Osteocyte (in vitro differentiated cells): Measurements from ENCODE around the gene RBMS3. TPM values are rescaled to one million over a fixed set of nuclear protein-coding genes. Genes with fewer than 3 reads are reported as not detected.

Experiments used
- DNase-seq: peaks from one replicate; pipeline ENCODE4 v3.0.0; 2021; ENCODE audit warnings: mixed read lengths; ENCODE audit not compliant: unreplicated experiment; ENCODE audit errors: extremely low spot score
- H3K27ac Mint-ChIP-seq: one replicate; pipeline ENCODE4 v1.8.0; 2021; ENCODE audit warnings: mild to moderate bottlenecking, mixed read lengths; ENCODE audit not compliant: unreplicated experiment
- H3K27me3 Mint-ChIP-seq: one replicate; pipeline ENCODE4 v1.8.0; 2021; ENCODE audit warnings: mixed read lengths; ENCODE audit not compliant: unreplicated experiment
- H3K36me3 Mint-ChIP-seq: one replicate; pipeline ENCODE4 v1.8.0; 2021; ENCODE audit warnings: mixed read lengths; ENCODE audit not compliant: unreplicated experiment
- H3K4me1 Mint-ChIP-seq: one replicate; pipeline ENCODE4 v1.8.0; 2021; ENCODE audit warnings: mixed read lengths; ENCODE audit not compliant: unreplicated experiment
- H3K4me3 Mint-ChIP-seq: one replicate; pipeline ENCODE4 v1.8.0; 2021; ENCODE audit warnings: mild to moderate bottlenecking, moderate library complexity, mixed read lengths; ENCODE audit not compliant: unreplicated experiment
- H3K9me3 Mint-ChIP-seq: one replicate; pipeline ENCODE4 v1.8.0; 2021; ENCODE audit warnings: mixed read lengths; ENCODE audit not compliant: unreplicated experiment
- total RNA-seq: library from RNA; stranded (reverse); gene quantifications from 2 replicates; pipeline ENCODE4 v1.2.1, GENCODE V29; 2021
- TF ChIP-seq, protein P1 (sequence below): fragments of 200-600 bp; sonication (generic); IDR thresholded peaks from 2 replicates; pipeline ENCODE4 v1.5.0; 2021; ENCODE audit warnings: antibody characterized with exemption, mild to moderate bottlenecking, moderate library complexity

The RBMS3 gene
- total RNA-seq, 1 donor from 2014 or later, result 64.2 TPM

DNA sequence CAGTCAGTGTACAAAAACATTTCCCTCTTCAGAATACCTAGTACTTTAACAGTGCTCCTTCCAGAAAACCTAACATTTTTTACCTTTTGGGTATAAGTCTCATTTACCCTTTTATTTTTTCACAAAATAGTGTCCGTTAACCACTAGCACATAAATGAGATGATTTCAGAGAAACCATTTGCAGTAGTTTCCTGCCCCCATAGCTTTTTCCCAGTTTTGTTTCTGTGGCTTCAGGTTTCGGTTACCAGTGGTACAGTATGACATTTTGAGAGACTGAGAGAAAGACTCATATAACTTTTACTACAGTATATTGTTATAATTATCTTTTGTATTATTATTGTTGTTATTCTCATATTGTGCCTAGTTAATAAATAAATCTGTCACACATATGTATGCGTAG, 6.2 kb upstream of the RBMS3 start:
- H3K27me3 Mint-ChIP-seq, result no peaks in the 10 kb centered on the region
- H3K27ac Mint-ChIP-seq, result no peak overlapping the region
- DNase-seq, result no peak
- TF ChIP-seq, protein P1, sequence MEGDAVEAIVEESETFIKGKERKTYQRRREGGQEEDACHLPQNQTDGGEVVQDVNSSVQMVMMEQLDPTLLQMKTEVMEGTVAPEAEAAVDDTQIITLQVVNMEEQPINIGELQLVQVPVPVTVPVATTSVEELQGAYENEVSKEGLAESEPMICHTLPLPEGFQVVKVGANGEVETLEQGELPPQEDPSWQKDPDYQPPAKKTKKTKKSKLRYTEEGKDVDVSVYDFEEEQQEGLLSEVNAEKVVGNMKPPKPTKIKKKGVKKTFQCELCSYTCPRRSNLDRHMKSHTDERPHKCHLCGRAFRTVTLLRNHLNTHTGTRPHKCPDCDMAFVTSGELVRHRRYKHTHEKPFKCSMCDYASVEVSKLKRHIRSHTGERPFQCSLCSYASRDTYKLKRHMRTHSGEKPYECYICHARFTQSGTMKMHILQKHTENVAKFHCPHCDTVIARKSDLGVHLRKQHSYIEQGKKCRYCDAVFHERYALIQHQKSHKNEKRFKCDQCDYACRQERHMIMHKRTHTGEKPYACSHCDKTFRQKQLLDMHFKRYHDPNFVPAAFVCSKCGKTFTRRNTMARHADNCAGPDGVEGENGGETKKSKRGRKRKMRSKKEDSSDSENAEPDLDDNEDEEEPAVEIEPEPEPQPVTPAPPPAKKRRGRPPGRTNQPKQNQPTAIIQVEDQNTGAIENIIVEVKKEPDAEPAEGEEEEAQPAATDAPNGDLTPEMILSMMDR, result no peak
- H3K9me3 Mint-ChIP-seq, result no peaks in the 10 kb centered on the region
- H3K4me1 Mint-ChIP-seq, result peaks cover 8% of the 10 kb centered on the region
- no peak overlapping the region for H3K4me3 Mint-ChIP-seq
- no peaks in the 10 kb centered on the region for H3K36me3 Mint-ChIP-seq

DNA sequence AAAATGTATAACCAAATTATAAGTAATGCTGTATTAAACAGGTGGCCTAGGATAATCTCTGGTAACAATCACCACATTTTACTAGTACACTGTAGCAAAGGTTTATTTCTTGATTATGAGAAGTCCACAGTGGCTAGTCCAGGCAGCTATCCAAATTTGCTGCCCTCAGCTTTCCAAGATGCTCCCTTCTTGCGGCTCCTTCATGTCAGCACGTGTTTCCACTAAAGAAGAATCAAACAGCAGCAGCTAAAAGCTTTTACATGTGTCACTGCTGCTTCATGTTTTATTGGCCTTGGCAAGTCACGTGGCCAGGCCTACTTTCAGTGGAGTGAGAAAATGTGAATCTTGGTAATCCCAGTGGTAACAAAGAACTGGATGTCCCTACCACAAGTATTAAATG, 5.6 kb upstream of the RBMS3 start:
- Mint-ChIP-seq H3K27me3 (no peaks in the 10 kb centered on the region), H3K36me3 (no peaks in the 10 kb centered on the region), H3K9me3 (no peaks in the 10 kb centered on the region), H3K4me3 (no peak overlapping the region), H3K4me1 (peaks cover 12% of the 10 kb centered on the region), H3K27ac (peak overlapping the region; percentile 43)
- TF ChIP-seq, protein P1, result no peak
- no peak for DNase-seq

DNA sequence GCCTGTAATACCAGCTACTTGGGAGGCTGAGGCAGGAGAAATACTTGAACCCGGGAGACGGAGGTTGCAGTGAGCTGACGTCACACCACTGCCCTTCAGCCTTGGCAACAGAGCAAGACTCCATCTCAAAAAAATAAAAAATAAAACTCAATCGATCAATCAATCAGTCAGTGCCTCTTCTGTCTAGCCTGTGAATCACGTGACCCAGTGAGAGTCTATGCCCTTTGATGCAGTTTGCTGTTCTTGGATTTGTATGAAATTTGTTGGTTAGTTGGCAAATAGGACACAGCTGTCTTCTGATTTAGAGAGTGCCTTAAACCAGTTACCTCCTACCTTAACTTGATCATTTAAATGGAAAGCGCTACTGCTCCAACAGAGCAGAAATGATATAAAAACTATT, 3.6 kb upstream of the RBMS3 start:
- TF ChIP-seq, protein P1, result no peak
- no peak for DNase-seq
- Mint-ChIP-seq H3K4me1 (peaks cover 14% of the 10 kb centered on the region), H3K36me3 (no peaks in the 10 kb centered on the region), H3K27me3 (no peaks in the 10 kb centered on the region), H3K9me3 (no peaks in the 10 kb centered on the region), H3K4me3 (no peak overlapping the region), H3K27ac (no peak overlapping the region)

DNA sequence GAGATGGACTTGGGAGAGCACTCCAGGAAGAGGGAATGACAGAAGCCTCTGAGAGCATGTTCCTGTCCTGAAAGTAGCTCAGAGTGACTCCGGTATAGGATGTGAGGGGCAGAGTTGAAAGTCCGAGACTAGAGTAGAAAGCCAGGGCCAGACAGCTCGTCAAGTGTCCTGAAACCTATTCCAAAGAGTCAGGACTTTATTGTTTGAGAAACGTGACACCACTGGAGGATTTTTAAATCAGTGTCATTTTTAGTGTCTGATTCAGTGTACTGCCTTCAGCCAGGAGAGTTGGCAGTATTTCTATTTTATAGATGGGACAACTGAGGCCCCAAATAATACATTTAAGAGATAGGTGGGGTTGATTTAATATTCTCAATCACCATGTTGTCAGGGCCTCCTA, 1.6 kb upstream of the RBMS3 start:
- Mint-ChIP-seq H3K36me3 (no peaks in the 10 kb centered on the region), H3K4me3 (peak overlapping the region; percentile 54)

DNA sequence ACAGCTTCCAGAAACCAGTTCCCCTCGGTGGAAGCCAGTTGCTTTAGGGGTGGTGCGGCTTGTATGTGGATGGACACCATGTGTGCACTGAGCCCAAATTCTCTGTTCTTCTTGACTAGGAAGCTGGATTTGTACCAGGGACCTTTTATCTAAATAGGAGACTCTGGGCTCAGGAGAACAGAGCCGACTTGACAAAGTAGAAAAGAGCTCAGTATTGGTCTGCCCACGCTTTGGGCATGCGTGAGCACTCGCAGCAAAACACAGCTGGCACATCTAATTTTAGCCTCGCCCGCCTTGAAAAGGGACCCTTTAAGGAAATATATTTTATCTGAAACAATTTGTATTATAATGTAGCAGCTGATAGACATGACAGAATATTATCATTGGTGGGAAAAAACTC, 1.1 kb upstream of the RBMS3 start:
- no peak for DNase-seq
- H3K36me3 Mint-ChIP-seq, result no peaks in the 10 kb centered on the region
- no peaks in the 10 kb centered on the region for H3K27me3 Mint-ChIP-seq
- peak overlapping the region; percentile 96 for H3K27ac Mint-ChIP-seq
- H3K9me3 Mint-ChIP-seq, result no peaks in the 10 kb centered on the region
- peaks cover 26% of the 10 kb centered on the region for H3K4me1 Mint-ChIP-seq
- TF ChIP-seq, protein P1, result no peak
- peak overlapping the region; percentile 94 for H3K4me3 Mint-ChIP-seq

More for the DNA sequence above, 1.6 kb upstream of the RBMS3 start:
- Mint-ChIP-seq H3K9me3 (no peaks in the 10 kb centered on the region), H3K27me3 (no peaks in the 10 kb centered on the region), H3K27ac (peak overlapping the region; percentile 96), H3K4me1 (peaks cover 22% of the 10 kb centered on the region)
- TF ChIP-seq, protein P1, result no peak
- DNase-seq, result no peak
